ENCODE data around the gene SPINT4.
"Not testable (repeated sequence)": the region's sequence is repeated elsewhere in the genome, so short reads cannot be mapped to it uniquely, and the experiment has no call there.

DNA sequence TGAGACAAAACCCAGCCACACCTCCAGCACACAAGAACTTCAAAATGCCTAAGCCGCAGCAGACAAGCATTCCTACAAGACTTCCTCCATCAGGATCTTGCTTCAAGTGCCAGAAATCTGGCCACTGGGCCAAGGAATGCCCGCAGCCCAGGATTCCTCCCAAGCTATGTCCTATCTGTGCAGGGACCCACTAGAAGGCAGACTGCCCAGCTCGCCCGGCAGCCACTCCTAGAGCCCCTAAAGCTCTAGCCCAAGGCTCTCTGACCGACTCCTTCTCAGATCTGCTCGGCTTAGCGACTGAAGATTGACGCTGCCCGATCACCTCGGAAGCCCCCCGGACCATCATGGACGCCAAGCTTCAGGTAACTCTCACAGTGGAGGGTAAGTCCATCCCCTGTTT is 39.8 kb downstream of the SPINT4 start:
- TF ChIP-seq, protein P1, sequence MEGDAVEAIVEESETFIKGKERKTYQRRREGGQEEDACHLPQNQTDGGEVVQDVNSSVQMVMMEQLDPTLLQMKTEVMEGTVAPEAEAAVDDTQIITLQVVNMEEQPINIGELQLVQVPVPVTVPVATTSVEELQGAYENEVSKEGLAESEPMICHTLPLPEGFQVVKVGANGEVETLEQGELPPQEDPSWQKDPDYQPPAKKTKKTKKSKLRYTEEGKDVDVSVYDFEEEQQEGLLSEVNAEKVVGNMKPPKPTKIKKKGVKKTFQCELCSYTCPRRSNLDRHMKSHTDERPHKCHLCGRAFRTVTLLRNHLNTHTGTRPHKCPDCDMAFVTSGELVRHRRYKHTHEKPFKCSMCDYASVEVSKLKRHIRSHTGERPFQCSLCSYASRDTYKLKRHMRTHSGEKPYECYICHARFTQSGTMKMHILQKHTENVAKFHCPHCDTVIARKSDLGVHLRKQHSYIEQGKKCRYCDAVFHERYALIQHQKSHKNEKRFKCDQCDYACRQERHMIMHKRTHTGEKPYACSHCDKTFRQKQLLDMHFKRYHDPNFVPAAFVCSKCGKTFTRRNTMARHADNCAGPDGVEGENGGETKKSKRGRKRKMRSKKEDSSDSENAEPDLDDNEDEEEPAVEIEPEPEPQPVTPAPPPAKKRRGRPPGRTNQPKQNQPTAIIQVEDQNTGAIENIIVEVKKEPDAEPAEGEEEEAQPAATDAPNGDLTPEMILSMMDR (IDR thresholded peaks at IDR 0.05) = not testable (repeated sequence)
- not testable (repeated sequence) for TF ChIP-seq POLR2A (IDR thresholded peaks at IDR 0.05)
